ENCODE results near the gene PPIL4. TPM values are rescaled to one million over a fixed set of nuclear protein-coding genes. Genes with fewer than 3 reads are reported as not detected.

The PPIL4 gene
- total RNA-seq, 2 donors from 2014 or later, result 23.4 to 27.2 TPM

DNA sequence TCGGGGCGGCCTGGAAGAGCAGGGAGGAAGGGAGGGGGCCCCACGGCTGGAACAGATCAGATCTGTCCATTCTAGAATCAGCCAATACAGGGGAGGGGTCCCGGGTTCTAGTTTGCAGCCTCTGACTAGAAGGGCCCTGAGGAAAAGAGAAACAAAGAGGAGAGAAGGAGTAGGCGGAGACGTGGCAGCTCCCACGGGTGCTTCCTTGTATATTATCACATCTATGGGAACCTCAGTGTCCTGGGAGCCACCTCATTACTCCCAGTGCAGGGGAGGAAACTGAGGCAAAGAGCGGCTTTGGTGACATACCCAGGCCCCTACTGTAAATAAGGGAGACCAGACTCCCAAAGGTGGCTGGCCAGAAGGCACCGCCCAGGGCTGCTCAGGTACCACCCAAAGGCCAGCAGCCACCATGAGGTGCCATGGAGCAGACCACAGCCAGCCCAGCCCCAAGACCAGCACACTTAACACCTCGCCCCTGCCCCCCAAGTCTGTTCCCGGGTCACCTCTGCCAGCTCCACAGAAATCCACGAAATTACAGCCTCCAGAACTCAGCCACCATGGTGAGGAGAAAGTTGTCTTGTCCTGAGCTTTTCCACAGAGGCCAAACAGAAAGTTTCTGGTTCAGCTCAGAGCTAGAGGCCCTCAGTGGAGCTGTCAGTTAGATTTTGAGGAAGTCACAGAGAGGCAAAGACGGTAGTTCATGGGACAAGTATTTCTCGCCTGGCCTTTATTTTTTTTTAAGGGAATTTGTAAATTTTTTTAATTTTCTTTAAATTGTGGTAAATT is 63.1 kb downstream of the PPIL4 start:
- 70% methylated on average over 14 of the region's 14 CpGs for WGBS
- Histone ChIP-seq H3K27me3 (replicated peaks; ENCODE audit: insufficient read depth) (no peaks in the 10 kb centered on the region), H3K4me1 (replicated peaks) (no peaks in the 10 kb centered on the region), H3K36me3 (no peaks in the 10 kb centered on the region), H3K27ac (peak overlapping the region; percentile 55 to 74), H3K9me3 (no peaks in the 10 kb centered on the region), H3K4me3 (no peak overlapping the region)
- intact Hi-C loops (cut with DNase I), result no loop called here
- no peak for DNase-seq (ENCODE audit: low spot score)
- TF ChIP-seq, protein P1, sequence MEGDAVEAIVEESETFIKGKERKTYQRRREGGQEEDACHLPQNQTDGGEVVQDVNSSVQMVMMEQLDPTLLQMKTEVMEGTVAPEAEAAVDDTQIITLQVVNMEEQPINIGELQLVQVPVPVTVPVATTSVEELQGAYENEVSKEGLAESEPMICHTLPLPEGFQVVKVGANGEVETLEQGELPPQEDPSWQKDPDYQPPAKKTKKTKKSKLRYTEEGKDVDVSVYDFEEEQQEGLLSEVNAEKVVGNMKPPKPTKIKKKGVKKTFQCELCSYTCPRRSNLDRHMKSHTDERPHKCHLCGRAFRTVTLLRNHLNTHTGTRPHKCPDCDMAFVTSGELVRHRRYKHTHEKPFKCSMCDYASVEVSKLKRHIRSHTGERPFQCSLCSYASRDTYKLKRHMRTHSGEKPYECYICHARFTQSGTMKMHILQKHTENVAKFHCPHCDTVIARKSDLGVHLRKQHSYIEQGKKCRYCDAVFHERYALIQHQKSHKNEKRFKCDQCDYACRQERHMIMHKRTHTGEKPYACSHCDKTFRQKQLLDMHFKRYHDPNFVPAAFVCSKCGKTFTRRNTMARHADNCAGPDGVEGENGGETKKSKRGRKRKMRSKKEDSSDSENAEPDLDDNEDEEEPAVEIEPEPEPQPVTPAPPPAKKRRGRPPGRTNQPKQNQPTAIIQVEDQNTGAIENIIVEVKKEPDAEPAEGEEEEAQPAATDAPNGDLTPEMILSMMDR (IDR thresholded peaks at IDR 0.05), result no peak
- TF ChIP-seq POLR2AphosphoS5 (IDR thresholded peaks at IDR 0.05) (no peak), POLR2A (IDR thresholded peaks at IDR 0.05) (no peak)

DNA sequence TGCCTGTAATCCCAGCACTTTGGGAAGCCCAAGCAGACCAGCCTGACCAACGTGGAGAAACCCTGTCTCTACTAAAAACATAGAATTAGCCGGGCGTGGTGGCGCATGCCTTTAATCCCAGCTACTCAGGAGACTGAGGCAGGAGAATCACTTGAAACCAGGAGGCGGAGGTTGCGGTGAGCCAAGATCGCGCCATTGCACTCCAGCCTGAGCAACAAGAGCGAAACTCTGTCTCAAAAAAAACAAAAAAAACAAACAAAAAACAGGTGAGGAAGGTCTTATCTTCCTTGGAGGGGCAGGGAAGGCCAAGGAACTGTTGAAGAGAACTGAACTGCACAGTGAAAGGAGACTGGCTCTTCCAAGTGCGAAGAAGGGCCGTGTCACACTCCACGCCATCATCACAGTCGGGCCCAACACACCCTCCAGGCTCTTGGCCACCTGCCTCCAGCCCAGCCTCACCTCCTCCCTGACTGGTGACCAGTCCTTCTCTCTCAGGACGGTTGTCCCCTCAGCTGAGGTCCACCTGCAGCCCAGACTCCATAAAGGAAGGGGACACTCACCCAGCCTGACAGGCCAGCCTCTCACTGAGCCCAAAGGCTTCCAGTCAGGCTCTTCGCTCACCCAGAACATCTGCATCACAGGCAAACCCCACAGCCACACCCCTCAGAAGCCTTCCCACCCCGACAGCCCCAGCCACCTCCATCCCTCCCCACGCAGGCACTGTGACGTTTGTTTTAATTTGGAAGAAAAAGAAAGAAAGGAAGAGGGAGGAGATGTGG is 65.2 kb downstream of the PPIL4 start:
- no peaks in the 10 kb centered on the region for H3K36me3 ChIP-seq
- H3K4me1 ChIP-seq (replicated peaks), result no peaks in the 10 kb centered on the region
- H3K27me3 ChIP-seq (replicated peaks; ENCODE audit: insufficient read depth), result no peaks in the 10 kb centered on the region
- intact Hi-C loops (cut with DNase I), result no loop called here
- no peak overlapping the region for H3K27ac ChIP-seq
- H3K4me3 ChIP-seq, result no peak overlapping the region
- TF ChIP-seq, protein P1 (IDR thresholded peaks at IDR 0.05), result no peak
- TF ChIP-seq POLR2AphosphoS5 (IDR thresholded peaks at IDR 0.05) (no peak), POLR2A (IDR thresholded peaks at IDR 0.05) (no peak)
- WGBS, result 95% methylated on average over 18 of the region's 18 CpGs
- no peak for DNase-seq (ENCODE audit: low spot score)
- H3K9me3 ChIP-seq, result no peaks in the 10 kb centered on the region

DNA sequence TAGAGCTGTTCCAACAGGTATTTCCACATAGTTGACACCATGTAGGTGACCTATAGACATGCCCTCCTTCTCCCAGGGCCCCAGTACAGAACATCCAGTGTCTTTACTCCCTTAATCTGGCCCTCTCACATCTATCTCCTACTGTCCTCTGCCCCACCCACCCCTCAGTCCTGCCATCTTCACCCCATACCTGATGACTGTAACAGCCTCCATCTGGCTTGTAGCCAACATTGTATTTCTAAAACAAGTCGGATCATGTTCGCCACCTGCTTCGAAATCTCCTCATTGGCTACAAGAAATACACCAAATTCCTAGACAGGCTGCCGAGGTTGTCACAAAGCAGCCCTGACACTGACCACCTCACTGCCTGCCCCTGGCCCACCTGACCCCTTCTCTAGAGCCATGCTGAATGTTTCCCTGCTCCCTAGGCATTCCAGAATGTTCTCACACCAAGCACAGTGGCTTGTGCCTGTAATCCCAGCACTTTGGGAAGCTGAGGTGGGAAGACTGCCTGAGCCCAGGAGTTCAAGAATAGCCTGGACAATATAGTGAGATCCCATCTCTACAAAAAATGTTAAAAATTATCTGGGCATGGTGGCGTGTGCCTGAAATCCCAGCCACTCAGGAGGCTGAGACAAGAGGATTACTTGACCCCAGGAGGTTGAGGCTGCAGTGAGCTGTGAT is 67.1 kb downstream of the PPIL4 start:
- 90% methylated on average over 5 of the region's 5 CpGs for WGBS
- no peaks in the 10 kb centered on the region for H3K36me3 ChIP-seq

DNA sequence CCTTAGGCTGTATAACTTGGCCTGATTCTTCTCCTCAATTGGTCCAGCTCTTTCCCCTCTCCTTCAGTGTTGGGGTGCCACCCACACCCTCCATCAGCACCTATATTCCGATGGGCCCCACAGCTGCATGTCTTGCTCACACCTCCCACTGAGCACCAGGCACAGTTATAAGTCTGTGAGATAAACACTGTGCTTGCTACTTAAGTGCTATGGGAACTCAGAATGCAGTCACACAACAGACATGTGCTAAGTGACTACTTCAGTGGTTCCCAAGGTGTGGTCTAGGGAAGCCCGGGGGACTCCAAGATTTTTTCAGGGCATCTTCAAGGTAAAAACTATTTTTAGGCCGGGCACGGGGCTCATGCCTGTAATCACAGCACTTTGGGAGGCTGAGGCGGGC is 68.3 kb downstream of the PPIL4 start:
- Histone ChIP-seq H3K4me1 (replicated peaks) (no peaks in the 10 kb centered on the region), H3K27ac (no peak overlapping the region), H3K27me3 (replicated peaks; ENCODE audit: insufficient read depth) (no peaks in the 10 kb centered on the region), H3K9me3 (no peaks in the 10 kb centered on the region), H3K4me3 (no peak overlapping the region), H3K36me3 (no peaks in the 10 kb centered on the region)
- WGBS, result 91% methylated on average over 5 of the region's 5 CpGs
- no peak for DNase-seq (ENCODE audit: low spot score)
- intact Hi-C loops (cut with DNase I), result no loop called here
- TF ChIP-seq POLR2AphosphoS5 (IDR thresholded peaks at IDR 0.05) (no peak), POLR2A (IDR thresholded peaks at IDR 0.05) (no peak)
- TF ChIP-seq, protein P1 (IDR thresholded peaks at IDR 0.05), result no peak

More for the DNA sequence above, 67.1 kb downstream of the PPIL4 start:
- TF ChIP-seq, protein P1 (IDR thresholded peaks at IDR 0.05), result no peak
- TF ChIP-seq POLR2A (IDR thresholded peaks at IDR 0.05), result no peak
- Histone ChIP-seq H3K4me1 (replicated peaks) (no peaks in the 10 kb centered on the region), H3K27me3 (replicated peaks; ENCODE audit: insufficient read depth) (no peaks in the 10 kb centered on the region), H3K4me3 (no peak overlapping the region), H3K27ac (no peak overlapping the region), H3K9me3 (no peaks in the 10 kb centered on the region)
- DNase-seq (ENCODE audit: low spot score), result no peak
- intact Hi-C loops (cut with DNase I), result no loop called here
